AG08395 (cell line): ENCODE data around the gene ILK.

ENCODE experiments used
- DNase-seq: peaks from one replicate; pipeline ENCODE4 v3.0.0; 2012; ENCODE audit warnings: mixed read lengths, low spot score

Gene ILK

GRCh38 chr11:6656936-6657335 is 53.4 kb downstream of the ILK start:
- DNase-seq: no peak

GRCh38 chr11:6657346-6657745 is 53.8 kb downstream of the ILK start:
- no peak for DNase-seq

- DNase-seq: no peak
These were observed 55.1 kb downstream of the ILK start for GRCh38 chr11:6658647-6659046.
